Activated CD4-positive, CD25-positive, alpha-beta regulatory T cell treated with anti-CD3 and anti-CD28 coated beads, Interleukin-2, amount 50 U/mL, for 72 hours (primary cell): ENCODE measurements around the gene ENTPD3.

ENCODE experiments used
- DNase-seq: peaks from one replicate; pipeline ENCODE4 v3.0.0; 2021

ENTPD3 gene

DNA sequence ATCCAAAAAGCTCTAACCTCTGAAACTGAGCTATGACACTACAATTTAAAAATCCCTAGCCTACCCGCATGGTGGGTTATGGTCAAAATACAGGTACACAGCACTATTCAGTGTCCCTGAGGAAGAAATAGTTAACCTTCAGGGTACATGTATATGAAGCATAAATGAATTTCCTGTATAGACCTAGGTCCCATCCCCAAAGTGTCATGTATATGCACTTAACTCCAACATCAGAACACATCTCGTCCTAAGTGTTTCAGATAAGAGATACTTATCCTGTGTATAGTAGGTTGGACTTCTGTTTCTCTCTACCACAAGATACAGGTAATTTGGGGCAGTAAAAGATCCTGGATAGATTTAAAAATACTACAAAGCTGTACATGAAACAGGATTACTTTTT lies 76.6 kb downstream of the ENTPD3 start:
- no peak for DNase-seq

- DNase-seq = no peak
Measured at GRCh38 chr3:40464339-40465110, 77.5 kb downstream of the ENTPD3 start.

GRCh38 chr3:40465111-40465407 lies 78.1 kb downstream of the ENTPD3 start:
- no peak for DNase-seq

DNA sequence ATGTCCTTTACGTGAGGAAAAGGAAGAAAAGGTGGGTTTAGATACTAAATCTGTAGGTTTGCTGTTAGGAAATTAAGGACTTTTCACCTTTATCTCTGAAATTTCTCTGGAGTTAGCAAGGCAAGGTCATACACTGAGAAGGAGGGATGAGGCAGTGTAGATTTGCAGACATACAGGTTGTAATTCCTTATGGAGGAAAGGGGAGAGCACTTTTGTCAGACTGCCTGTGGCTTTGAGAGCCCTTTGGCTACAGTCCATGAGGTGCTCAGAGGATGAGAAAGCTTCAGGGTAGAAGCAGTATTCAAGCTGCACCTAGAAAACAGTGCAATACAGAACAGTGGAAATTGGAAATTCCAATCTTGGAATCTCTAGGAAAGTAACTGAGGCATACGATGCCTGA lies 78.5 kb downstream of the ENTPD3 start:
- DNase-seq = no peak

DNA sequence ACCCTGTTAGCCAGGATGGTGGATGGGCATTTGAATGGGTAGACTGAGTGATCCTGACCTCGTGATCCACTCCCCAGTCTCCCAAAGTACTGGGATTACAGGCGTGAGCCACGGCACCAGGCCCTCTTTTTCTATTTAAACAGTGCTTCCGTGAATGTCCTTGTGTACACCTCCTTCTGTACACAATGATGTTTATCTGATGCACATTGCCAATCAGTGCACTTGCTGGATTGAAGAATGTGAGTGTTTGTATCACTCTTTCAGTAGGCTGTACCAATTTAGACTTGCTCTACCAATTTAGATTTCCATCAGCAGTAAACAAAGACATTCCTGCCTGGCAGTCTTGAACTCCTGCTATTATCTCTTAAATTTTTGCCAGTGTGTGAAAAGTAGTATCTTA lies 81.0 kb downstream of the ENTPD3 start:
- no peak for DNase-seq

DNA sequence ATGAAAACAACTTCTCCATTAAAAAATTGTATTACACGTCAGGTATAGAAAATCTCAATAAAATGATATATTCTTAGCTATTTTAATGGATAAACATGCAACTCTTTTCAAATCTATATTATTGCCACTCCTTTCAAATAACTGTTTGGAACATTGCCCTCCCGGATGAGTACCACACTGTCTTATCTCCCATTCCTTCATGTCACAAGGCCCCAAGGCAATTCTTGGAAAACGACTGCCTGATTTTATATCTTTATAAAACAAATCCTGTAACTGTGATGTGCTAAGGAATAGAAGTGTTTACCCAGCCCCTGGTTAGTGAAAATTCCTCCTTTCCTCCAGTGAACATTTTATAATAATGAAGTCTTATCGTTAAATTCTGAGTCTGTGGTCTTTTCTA lies 83.7 kb downstream of the ENTPD3 start:
- no peak for DNase-seq

DNA sequence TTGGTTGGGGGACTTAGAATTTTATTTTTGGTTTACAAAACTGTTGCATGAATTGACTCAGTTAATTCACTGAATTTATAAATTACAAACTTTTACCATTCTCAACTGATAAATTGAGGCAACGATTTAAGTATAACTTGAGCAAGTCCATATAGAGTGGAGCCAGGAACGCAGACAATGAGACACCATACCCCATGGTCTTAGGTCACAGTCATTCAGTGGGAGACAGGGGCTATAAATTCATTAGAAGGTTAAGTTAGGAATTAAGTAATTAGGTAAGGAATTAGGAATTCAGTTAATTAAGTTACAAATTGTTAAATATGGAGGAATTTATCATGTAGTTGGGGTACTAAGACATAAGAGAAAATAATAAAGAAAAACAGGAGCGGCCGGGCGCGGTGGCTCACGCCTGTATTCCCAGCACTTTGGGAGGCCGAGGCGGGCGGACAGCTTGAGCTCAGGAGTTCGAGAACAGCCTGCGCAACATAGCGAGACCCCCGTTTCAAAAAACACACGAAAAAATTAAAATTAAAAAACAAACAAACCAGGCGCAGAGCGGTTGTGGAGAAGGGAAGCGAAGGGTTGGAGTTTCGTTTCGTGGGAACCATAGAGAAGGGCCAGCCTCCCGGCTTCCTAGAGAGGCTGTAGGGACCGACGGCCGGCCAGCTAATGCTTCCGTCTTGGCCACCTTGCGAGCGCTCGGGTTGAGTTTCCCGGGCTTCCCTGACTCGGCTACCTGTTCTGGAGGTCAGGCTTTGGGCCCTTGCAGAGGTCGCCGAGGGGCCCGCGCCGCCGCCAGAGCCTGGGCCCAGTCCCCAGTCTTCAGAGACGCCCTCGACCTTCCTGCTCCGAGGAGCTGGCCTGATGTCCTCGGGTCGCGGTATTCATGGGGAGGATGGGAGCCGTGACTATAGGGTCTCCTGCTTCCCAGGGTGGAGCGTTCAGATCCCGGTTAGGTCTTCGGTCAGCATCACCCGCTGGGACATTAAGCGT lies 89.8 kb downstream of the ENTPD3 start, which contains the start of gene ZNF619:
Gene ZNF619 (plus strand): TSS at position 645 of the 993 bp plus-strand sequence. CDS start 858 bp downstream, outside the sequence.
- peak; percentile 54 for DNase-seq

GRCh38 chr3:40477666-40478065 lies 90.7 kb downstream of the ENTPD3 start:
- DNase-seq = no peak
